K562 (cell line): ENCODE measurements around the gene RNF114. TPM values are rescaled to one million over a fixed set of nuclear protein-coding genes. Genes with fewer than 3 reads are reported as not detected.

Experiments
- ATAC-seq: fragments of 200-7000 bp; cut with Tn5 transposase; 3 replicates; pipeline ENCODE4 v1.9.1; 2020; ENCODE audit warnings: moderate library complexity
- BruUV-seq: library from RNA; stranded (reverse); fragments of 400-500 nt; replicated peaks from 2 replicates; lab custom pipeline; 2021; lab: Mats Ljungman, UMichigan
- CTCF ChIA-PET: fragments of 300-600 bp; formaldehyde crosslinking; extraction: SDS; loops from one replicate; lab custom pipeline; 2021; ENCODE audit warnings: low intra/inter-chr PET ratio; lab: Yijun Ruan, JAX
- POLR2A ChIA-PET: fragments of 300-600, 350-650 bp; sonication (Branson Sonifier 250); formaldehyde crosslinking; extraction: SDS; loops from one replicate; lab custom pipeline; 2021; ENCODE audit warnings: antibody characterized with exemption, inconsistent platforms; lab: Yijun Ruan, JAX
- DNase-seq, 4 experiments: peaks; one replicate each; pipeline versions ENCODE4 v3.0.0 to v3.0.0-alpha.2; 2011 to 2018; ENCODE audit warnings: low spot score in 3 of 4, mixed read lengths in 3 of 4; ENCODE audit errors: extremely low read depth in 1 of 4
- FAIRE-seq: peaks from 2 replicates; lab custom pipeline; 2011; peaks lifted over from hg19 to GRCh38; lab: Jason Lieb, UNC
- H2AFZ ChIP-seq: 2 replicates; pipeline ENCODE4 v1.6.0; 2011; ENCODE audit warnings: low read depth, low read length, control low read depth, inconsistent platforms
- H3K27ac ChIP-seq: fragments of 200-600 bp; 3 replicates; pipeline ENCODE4 v1.8.0; 2011; ENCODE audit warnings: low read depth, mild to moderate bottlenecking, control low read depth, inconsistent platforms, low read length, moderate library complexity, mixed read lengths; ENCODE audit errors: extremely low read depth
- H3K27me3 ChIP-seq, 2 experiments: fragments of 300-600 bp in 1 of 2; 2 replicates in 1 of 2; 3 replicates in 1 of 2; pipeline versions ENCODE4 v1.6.0 to v1.8.0; 2011; ENCODE audit warnings: inconsistent platforms in 2 of 2, low read length in 2 of 2, mild to moderate bottlenecking in 1 of 2, mixed read lengths in 1 of 2, moderate library complexity in 1 of 2; ENCODE audit not compliant: control insufficient read depth in 2 of 2, insufficient read depth in 2 of 2
- H3K36me3 ChIP-seq: fragments of 300-600 bp; 3 replicates; pipeline ENCODE4 v1.8.0; 2011; ENCODE audit warnings: mild to moderate bottlenecking, low read length, inconsistent platforms; ENCODE audit not compliant: control insufficient read depth, insufficient read depth
- H3K4me1 ChIP-seq, 2 experiments: fragments of 200-600 bp in 1 of 2; replicated peaks in 1 of 2; 2 replicates in 1 of 2; 3 replicates in 1 of 2; pipeline versions ENCODE4 v1.5.1 to v1.8.0; 2011; ENCODE audit warnings: inconsistent platforms in 2 of 2, low read length in 2 of 2, mild to moderate bottlenecking in 1 of 2, mixed read lengths in 1 of 2, moderate library complexity in 1 of 2; ENCODE audit not compliant: control insufficient read depth in 2 of 2, insufficient read depth in 2 of 2
- H3K4me2 ChIP-seq: 2 replicates; pipeline ENCODE4 v1.6.1; 2011; ENCODE audit warnings: low read length, control low read depth, inconsistent platforms, mixed read lengths; ENCODE audit not compliant: insufficient read depth
- H3K4me3 ChIP-seq: fragments of 200-600 bp; sonication (generic), shearing (Covaris generic); 2 replicates; pipeline ENCODE4 v1.5.1; 2016; ENCODE audit warnings: control low read depth, inconsistent platforms
- H3K79me2 ChIP-seq: fragments of 200-600 bp; 3 replicates; pipeline ENCODE4 v1.8.0; 2011; ENCODE audit warnings: low read length, inconsistent platforms; ENCODE audit not compliant: control insufficient read depth, insufficient read depth
- H3K9ac ChIP-seq, 2 experiments: 2 replicates each; pipeline versions ENCODE4 v1.6.0 to v1.6.1; 2011; ENCODE audit warnings: low read depth in 2 of 2, low read length in 2 of 2, control low read depth in 1 of 2, inconsistent platforms in 1 of 2, mild to moderate bottlenecking in 1 of 2, mixed read lengths in 1 of 2; ENCODE audit not compliant: insufficient read depth in 1 of 2
- H3K9me1 ChIP-seq: one replicate; pipeline ENCODE4 v1.6.0; 2011; ENCODE audit warnings: inconsistent platforms, mild to moderate bottlenecking, low read length, moderate library complexity; ENCODE audit not compliant: control insufficient read depth, insufficient read depth
- H3K9me3 ChIP-seq: replicated peaks from 2 replicates; pipeline ENCODE4 v1.5.1; 2011; ENCODE audit warnings: low read depth, low read length, inconsistent platforms; ENCODE audit not compliant: control insufficient read depth, insufficient read depth
- H4K20me1 ChIP-seq: replicated peaks from 2 replicates; pipeline ENCODE4 v1.6.1; 2011; ENCODE audit warnings: low read length, inconsistent platforms, mixed read lengths; ENCODE audit not compliant: control insufficient read depth, insufficient read depth
- CEBPG ChIP-seq, 3 experiments: fragments of 200-800 bp in 1 of 3; sonication (Bioruptor generic) in 1 of 3; sonication (generic) in 1 of 3; formaldehyde crosslinking in 1 of 3; IDR thresholded peaks in 2 of 3; conservative IDR thresholded peaks in 1 of 3; 2 replicates each; pipeline versions ENCODE4 v1.6.1 to v1.8.0; 2016 to 2022; ENCODE audit warnings: missing compliant biosample characterization in 2 of 3, missing genetic modification characterization in 2 of 3, mild to moderate bottlenecking in 1 of 3, missing genetic modification reagents in 1 of 3
- GTF2E2 ChIP-seq: fragments of 200-800 bp; sonication (Bioruptor generic); IDR thresholded peaks from 2 replicates; pipeline ENCODE4 v1.6.1; 2016; ENCODE audit warnings: missing genetic modification characterization, missing compliant biosample characterization
- MEIS2 ChIP-seq: fragments of 450-650 bp; IDR thresholded peaks from 2 replicates; pipeline ENCODE4 v1.6.1; 2014; ENCODE audit warnings: mild to moderate bottlenecking; ENCODE audit not compliant: partially characterized antibody
- MXD1 ChIP-seq: fragments of 250-450 bp; sonication (Bioruptor Pico); IDR thresholded peaks from 2 replicates; pipeline ENCODE4 v1.8.0; 2021; ENCODE audit warnings: borderline replicate concordance, mild to moderate bottlenecking, moderate library complexity; ENCODE audit not compliant: poor library complexity, severe bottlenecking
- NFE2 ChIP-seq: IDR thresholded peaks from 2 replicates; pipeline ENCODE4 v1.6.1; 2014; ENCODE audit warnings: antibody characterized with exemption, low read depth
- POLR2H ChIP-seq: IDR thresholded peaks from 2 replicates; pipeline ENCODE4 v1.6.1; 2016; ENCODE audit warnings: missing genetic modification characterization, low read depth, mild to moderate bottlenecking, control low read depth, missing compliant biosample characterization, moderate library complexity
- ZBTB8A ChIP-seq: fragments of 450-650 bp; IDR thresholded peaks from 2 replicates; pipeline ENCODE4 v1.6.1; 2018; ENCODE audit warnings: mild to moderate bottlenecking, moderate library complexity; ENCODE audit not compliant: partially characterized antibody
- ZKSCAN8 ChIP-seq: fragments of 200-800 bp; sonication (Bioruptor generic); IDR thresholded peaks from 2 replicates; pipeline ENCODE4 v1.6.1; 2016; ENCODE audit warnings: missing genetic modification characterization, missing compliant biosample characterization
- ZNF280A ChIP-seq: fragments of 450-650 bp; IDR thresholded peaks from 2 replicates; pipeline ENCODE4 v1.6.1; 2018; ENCODE audit warnings: mild to moderate bottlenecking, low read depth; ENCODE audit not compliant: partially characterized antibody
- ZNF830 ChIP-seq: fragments of 250-450 bp; sonication (Bioruptor Pico); IDR thresholded peaks from 2 replicates; pipeline ENCODE4 v1.5.0; 2021; ENCODE audit warnings: mild to moderate bottlenecking
- WGBS: fragments of 100-300 bp; shearing (Covaris generic); methylation state at CpG from one replicate; pipeline ENCODE4 v1.1.6; 2016; ENCODE audit warnings: low coverage, mixed read lengths; ENCODE audit not compliant: insufficient coverage; ENCODE audit errors: missing lambda C conversion rate; 5-methylcytosine and 5-hydroxymethylcytosine counted together
- in situ Hi-C: fragments of 300-500 bp; cut with MboI; formaldehyde crosslinking; loops from 4 replicates; pipeline ENCODE4 v1.15.0; 2018; ENCODE audit warnings: inconsistent platforms, mixed read lengths
- intact Hi-C: fragments of 100-400 bp; cut with micrococcal nuclease; formaldehyde crosslinking; loops from 2 replicates; pipeline ENCODE4 v1.14.2; 2022
- polyA plus RNA-seq, 8 experiments: library from polyadenylated mRNA; depleted of rRNA in 4 of 8; stranded (reverse) in 5 of 8; unstranded in 3 of 8; fragments of >200 nt; fragmentation: Nextera tagmentation in 2 of 8; fragmentation: Illumina TruSeq in 1 of 8; extraction: Ambion mirVana in 2 of 8; extraction: Trizol in 1 of 8; gene quantifications; 2 replicates each; pipeline versions ENCODE4 v1.2.1 to v1.2.3, GENCODE V29; 2011 to 2014; ENCODE audit warnings: inconsistent platforms in 1 of 8, missing spikeins in 1 of 8
- total RNA-seq, 7 experiments: library from RNA; depleted of rRNA in 6 of 7; stranded (reverse); fragments of >200 nt in 6 of 7; fragmentation: Illumina TruSeq in 2 of 7; extraction: Trizol in 2 of 7; gene quantifications; 2 replicates each; pipeline versions ENCODE4 v1.2.1 to v1.2.3, GENCODE V29; 2011 to 2021; ENCODE audit warnings: low replicate concordance in 1 of 7
- TF ChIP-seq, protein P1 (sequence below): fragments of 250-450 bp; sonication (Bioruptor Pico); IDR thresholded peaks from 2 replicates; pipeline ENCODE4 v1.9.0; 2021; ENCODE audit warnings: mild to moderate bottlenecking, inconsistent platforms

The RNF114 gene
- total and polyA plus RNA-seq, 9 of the 15 experiments (the other 6 are each of a cell fraction or from before 2014, with no cell fraction given): 38.6 to 111 (median 62.6) TPM

DNA sequence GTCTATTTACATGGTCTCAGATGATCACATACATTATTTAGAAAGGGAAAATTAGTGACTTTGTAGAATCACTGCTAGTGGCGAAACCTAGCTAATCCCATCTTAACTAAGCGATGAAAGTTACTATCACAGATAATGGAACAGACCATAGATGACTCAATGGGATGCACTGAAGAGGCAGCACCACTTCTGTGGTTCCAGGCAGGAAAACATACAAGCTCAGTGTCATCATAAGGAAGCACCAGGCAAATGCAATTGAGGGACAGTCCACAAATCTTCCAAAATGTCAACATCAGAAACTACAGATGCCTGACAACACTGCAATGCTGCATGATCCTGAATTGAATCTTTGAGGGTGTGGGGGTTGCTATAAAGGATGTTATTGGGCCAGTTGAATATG is 30.7 kb downstream of the RNF114 start:
- Histone ChIP-seq H3K9me1 (no peaks in the 10 kb centered on the region), H3K79me2 (no peaks in the 10 kb centered on the region), H3K4me3 (no peak overlapping the region), H3K4me1 (peaks cover 14 to 15% of the 10 kb centered on the region in 2 experiments; a peak in 4 of 5 replicates), H3K9ac (no peak overlapping the region), H3K4me2 (no peak overlapping the region), H2AFZ (no peak overlapping the region), H3K27me3 (no peaks in the 10 kb centered on the region), H4K20me1 (no peaks in the 10 kb centered on the region), H3K36me3 (peaks cover 3% of the 10 kb centered on the region; the same call in 1 of the 3 replicates), H3K9me3 (no peaks in the 10 kb centered on the region), H3K27ac (no peak overlapping the region)
- in situ Hi-C loops (no loop called here), intact Hi-C loops (no loop called here)
- DNase-seq: no peak
- ChIA-PET POLR2A (interaction anchor here (0.6 to 1.5 kb wide), 5 partner anchors 16 to 119 kb away, joined by 3 read pairs; partner anchors contain the start of gene SNAI1), CTCF (no interaction called here)
- no TSS peak for BruUV-seq
- WGBS: 78% methylated on average over 2 of the region's 2 CpGs
- no peak for ATAC-seq
- TF ChIP-seq ZKSCAN8 (CRISPR knock-in tag) (no peak), POLR2H (tag) (no peak), NFE2 (no peak), MEIS2 (peak; percentile 18), GTF2E2 (tag) (no peak), MXD1 (CRISPR knock-in tag) (no peak), ZBTB8A (no peak), ZNF830 (no peak), ZNF280A (no peak), CEBPG (CRISPR knock-in tag; IDR thresholded peaks at IDR 0.05) (no peak), CEBPG (tag; conservative IDR thresholded peaks at IDR 0.05 in 1 of 2, IDR thresholded peaks at IDR 0.05 in 1 of 2) (0 out of 4 replicates have a peak, but pooled peaks of 1 of the 2 experiments have one; percentile 18)
- TF ChIP-seq, protein P1, sequence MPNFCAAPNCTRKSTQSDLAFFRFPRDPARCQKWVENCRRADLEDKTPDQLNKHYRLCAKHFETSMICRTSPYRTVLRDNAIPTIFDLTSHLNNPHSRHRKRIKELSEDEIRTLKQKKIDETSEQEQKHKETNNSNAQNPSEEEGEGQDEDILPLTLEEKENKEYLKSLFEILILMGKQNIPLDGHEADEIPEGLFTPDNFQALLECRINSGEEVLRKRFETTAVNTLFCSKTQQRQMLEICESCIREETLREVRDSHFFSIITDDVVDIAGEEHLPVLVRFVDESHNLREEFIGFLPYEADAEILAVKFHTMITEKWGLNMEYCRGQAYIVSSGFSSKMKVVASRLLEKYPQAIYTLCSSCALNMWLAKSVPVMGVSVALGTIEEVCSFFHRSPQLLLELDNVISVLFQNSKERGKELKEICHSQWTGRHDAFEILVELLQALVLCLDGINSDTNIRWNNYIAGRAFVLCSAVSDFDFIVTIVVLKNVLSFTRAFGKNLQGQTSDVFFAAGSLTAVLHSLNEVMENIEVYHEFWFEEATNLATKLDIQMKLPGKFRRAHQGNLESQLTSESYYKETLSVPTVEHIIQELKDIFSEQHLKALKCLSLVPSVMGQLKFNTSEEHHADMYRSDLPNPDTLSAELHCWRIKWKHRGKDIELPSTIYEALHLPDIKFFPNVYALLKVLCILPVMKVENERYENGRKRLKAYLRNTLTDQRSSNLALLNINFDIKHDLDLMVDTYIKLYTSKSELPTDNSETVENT: no peak
- no peak for FAIRE-seq
